A673 (cell line): ENCODE measurements around the gene FAM174C.

ENCODE experiments used
- CTCF ChIP-seq: fragments of 300-800, 200-600 bp; sonication (generic); conservative IDR thresholded peaks from 2 replicates; pipeline ENCODE4 v1.5.1; 2017; ENCODE audit warnings: low read depth, mild to moderate bottlenecking, antibody characterized with exemption, low read length, moderate library complexity, mixed read lengths
- EZH2 ChIP-seq: fragments of 200-600 bp; sonication (generic); IDR thresholded peaks from 2 replicates; pipeline ENCODE4 v1.6.1; 2017; ENCODE audit warnings: borderline replicate concordance, low read depth, mild to moderate bottlenecking, mixed read lengths, antibody characterized with exemption, low read length; ENCODE audit not compliant: poor library complexity, severe bottlenecking

GRCh38 chr19:1300744-1301490 is 25.6 kb downstream of the FAM174C start:
- TF ChIP-seq CTCF (no peak), EZH2 (no peak)
